Measurements from ENCODE around the gene PSTK. TPM values are rescaled to one million over a fixed set of nuclear protein-coding genes. Genes with fewer than 3 reads are reported as not detected.

The PSTK gene
- total RNA-seq: 2.5 and 7.1 TPM in 2 replicates

GRCh38 chr10:122980209-122981065 lies at the start of gene PSTK:
PSTK (plus strand) TSS chr10:122980401; CDS start chr10:122980480, 79 bp downstream.

GRCh38 chr10:122953902-122954730 lies 26.1 kb upstream of the PSTK start, which contains the start of gene C10orf88:
C10orf88 (minus strand) TSS chr10:122954227; CDS start chr10:122954178, 49 bp downstream.

GRCh38 chr10:123008355-123009104 lies 28.3 kb downstream of the PSTK start, which contains the start of the genes ACADSB and IKZF5:
ACADSB (plus strand) TSS chr10:123009006; CDS start chr10:123009030, 24 bp downstream.
IKZF5 (minus strand) TSS chr10:123008795; CDS start chr10:122998625, 10,170 bp downstream.

Other genes starting within 250 kb of the PSTK start
- 0.09 and 0.28 TPM in 2 replicates for gene CUZD1, start 134.5 kb upstream of the PSTK start, total RNA-seq
- gene FAM24B, start 100.8 kb upstream of the PSTK start, total RNA-seq: 0.42 and 2.2 TPM in 2 replicates
- gene FAM24A, start 69.8 kb upstream of the PSTK start, total RNA-seq: not detected in 2 replicates
- gene C10orf88, start 26.2 kb upstream of the PSTK start, total RNA-seq: 5.1 and 5.7 TPM in 2 replicates
- gene IKZF5, start 28.4 kb downstream of the PSTK start, total RNA-seq: 1.4 and 3.2 TPM in 2 replicates
- 4.6 and 5.1 TPM in 2 replicates for gene ACADSB, start 28.6 kb downstream of the PSTK start, total RNA-seq
- not detected in 2 replicates for gene HMX3, start 155.6 kb downstream of the PSTK start, total RNA-seq
- gene HMX2, start 167.7 kb downstream of the PSTK start, total RNA-seq: not detected in 2 replicates
- 105 and 117 TPM in 2 replicates for gene BUB3, start 174.0 kb downstream of the PSTK start, total RNA-seq

Measured in airway epithelial cell (primary cell).